Measurements from ENCODE around the gene CNTNAP4.

The CNTNAP4 gene

DNA sequence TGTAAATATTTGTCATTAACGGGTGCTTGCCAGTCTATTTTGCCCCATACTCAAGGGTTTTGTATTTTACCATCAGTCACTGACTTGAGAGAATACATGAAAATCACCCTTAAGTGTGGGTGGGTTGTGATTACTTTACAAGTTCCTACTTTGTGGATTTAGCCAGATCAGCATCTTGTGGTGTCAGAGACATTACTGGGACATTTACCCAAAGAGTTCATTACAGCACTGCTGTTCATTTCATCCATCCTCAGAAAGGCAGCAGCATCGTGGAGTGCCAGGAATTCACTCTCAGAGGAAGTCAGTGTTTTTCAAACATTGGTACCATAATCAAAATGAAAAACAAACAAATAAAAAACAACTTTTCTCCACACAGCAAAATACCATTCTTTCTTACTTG, 110.8 kb downstream of the CNTNAP4 start:
- no peak overlapping the region for H3K27ac ChIP-seq
- TF ChIP-seq ZFX (IDR thresholded peaks at IDR 0.05) = no peak
- TF ChIP-seq, protein P1, sequence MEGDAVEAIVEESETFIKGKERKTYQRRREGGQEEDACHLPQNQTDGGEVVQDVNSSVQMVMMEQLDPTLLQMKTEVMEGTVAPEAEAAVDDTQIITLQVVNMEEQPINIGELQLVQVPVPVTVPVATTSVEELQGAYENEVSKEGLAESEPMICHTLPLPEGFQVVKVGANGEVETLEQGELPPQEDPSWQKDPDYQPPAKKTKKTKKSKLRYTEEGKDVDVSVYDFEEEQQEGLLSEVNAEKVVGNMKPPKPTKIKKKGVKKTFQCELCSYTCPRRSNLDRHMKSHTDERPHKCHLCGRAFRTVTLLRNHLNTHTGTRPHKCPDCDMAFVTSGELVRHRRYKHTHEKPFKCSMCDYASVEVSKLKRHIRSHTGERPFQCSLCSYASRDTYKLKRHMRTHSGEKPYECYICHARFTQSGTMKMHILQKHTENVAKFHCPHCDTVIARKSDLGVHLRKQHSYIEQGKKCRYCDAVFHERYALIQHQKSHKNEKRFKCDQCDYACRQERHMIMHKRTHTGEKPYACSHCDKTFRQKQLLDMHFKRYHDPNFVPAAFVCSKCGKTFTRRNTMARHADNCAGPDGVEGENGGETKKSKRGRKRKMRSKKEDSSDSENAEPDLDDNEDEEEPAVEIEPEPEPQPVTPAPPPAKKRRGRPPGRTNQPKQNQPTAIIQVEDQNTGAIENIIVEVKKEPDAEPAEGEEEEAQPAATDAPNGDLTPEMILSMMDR (conservative IDR thresholded peaks at IDR 0.05) = no peak

DNA sequence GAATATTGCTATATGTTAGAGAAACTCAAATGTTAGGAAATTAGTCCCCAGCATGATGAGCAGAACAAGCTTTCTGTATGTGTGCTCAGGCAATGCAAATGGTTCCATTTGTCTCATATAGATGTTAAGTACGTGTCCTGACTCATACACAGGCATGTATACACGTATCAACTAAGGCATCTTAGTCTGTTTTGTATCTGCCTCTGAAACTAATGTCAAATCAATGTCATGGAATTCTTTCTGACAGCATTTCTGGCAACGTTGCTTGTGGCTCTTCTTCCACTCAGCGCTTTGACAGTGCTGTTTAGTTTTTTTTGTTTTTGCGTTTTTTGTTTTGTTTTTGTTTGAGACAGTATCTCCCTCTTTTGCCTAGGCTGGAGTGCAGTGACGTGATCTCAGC, 111.9 kb downstream of the CNTNAP4 start:
- no peak overlapping the region for H3K27ac ChIP-seq
- no peak for TF ChIP-seq ZFX (IDR thresholded peaks at IDR 0.05)
- TF ChIP-seq, protein P1 (conservative IDR thresholded peaks at IDR 0.05) = no peak

DNA sequence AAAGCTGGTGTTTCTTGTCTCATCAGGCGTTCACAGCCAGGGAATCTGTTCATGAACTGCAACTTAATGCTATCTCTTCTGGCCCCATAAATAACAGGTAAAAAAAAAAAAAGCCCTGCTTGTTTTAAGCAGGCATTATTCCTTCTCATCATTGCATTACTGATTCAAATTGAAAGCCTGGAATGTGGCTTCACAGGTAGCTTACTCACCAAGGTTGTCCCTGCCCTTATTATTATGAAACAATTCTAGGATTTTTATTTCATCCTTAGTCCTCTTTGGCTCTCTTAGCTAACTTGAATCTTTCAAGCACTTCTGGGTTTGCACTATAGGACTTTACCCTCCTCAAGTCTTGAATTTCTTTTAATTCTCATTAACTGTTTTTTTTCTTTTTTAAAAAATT, 113.3 kb downstream of the CNTNAP4 start:
- no peak for TF ChIP-seq ZFX (IDR thresholded peaks at IDR 0.05)
- TF ChIP-seq, protein P1 (conservative IDR thresholded peaks at IDR 0.05) = no peak
- no peak overlapping the region for H3K27ac ChIP-seq

DNA sequence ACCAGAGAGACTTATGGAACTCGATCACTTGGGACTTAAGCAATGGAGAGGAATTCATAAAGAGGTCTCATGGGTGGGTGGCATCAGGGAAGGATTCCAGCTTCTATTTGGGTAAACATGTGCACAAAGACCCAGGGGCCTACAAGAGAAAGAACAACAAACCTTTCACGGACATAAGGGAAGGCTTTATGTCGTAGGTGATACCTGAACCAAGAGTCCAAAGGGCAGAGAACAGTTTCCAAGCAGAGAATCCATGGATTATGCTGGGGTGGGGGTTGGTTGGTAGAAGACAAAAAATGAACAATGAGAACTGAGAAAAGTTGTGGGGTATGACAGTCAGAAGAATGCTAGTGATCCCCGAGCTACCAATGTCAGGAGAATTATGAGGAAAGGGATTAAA, 119.8 kb downstream of the CNTNAP4 start:
- no peak overlapping the region for H3K27ac ChIP-seq
- no peak for TF ChIP-seq ZFX (IDR thresholded peaks at IDR 0.05)
- TF ChIP-seq, protein P1 (conservative IDR thresholded peaks at IDR 0.05) = no peak

DNA sequence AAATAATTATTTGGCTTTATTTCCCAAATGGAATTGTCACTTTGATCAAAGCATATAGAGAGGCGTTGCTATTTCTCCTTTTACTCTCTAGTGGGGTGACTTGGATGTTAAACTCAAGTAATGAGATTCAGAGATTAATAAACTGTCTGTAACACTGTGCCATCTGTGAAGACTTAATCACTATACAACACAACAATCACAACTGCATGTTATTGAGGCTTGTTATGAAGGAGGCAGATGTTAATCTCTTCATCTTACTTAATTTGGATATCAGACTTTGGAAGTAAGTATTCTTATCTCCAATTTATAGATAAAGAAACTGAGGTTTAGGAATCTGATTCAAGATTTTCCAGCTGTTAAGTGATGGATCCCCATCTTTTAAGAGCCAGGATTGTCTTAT, 132.5 kb downstream of the CNTNAP4 start:
- TF ChIP-seq ZFX (IDR thresholded peaks at IDR 0.05) = no peak
- TF ChIP-seq, protein P1 (conservative IDR thresholded peaks at IDR 0.05) = no peak
- no peak overlapping the region for H3K27ac ChIP-seq

DNA sequence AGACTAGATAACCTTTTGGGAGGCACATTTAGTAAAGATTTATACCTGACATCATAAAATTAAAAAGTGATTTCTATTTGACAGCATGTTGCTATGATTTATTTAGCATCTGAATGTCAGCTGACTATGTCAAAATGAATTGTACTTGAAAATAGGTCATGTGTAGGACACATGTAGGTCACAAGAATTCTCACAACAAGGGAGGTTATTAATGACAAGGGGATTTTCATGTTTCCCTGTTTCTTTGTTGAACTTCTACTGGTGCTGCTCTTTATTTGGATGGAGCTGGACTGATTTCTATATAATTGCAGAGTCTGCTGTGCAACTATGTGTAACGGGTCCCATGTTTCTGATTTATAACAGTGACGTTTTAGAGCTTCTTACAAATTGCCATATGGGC, 144.4 kb downstream of the CNTNAP4 start:
- TF ChIP-seq, protein P1 (conservative IDR thresholded peaks at IDR 0.05) = no peak
- TF ChIP-seq ZFX (IDR thresholded peaks at IDR 0.05) = no peak
- H3K27ac ChIP-seq = no peak overlapping the region

DNA sequence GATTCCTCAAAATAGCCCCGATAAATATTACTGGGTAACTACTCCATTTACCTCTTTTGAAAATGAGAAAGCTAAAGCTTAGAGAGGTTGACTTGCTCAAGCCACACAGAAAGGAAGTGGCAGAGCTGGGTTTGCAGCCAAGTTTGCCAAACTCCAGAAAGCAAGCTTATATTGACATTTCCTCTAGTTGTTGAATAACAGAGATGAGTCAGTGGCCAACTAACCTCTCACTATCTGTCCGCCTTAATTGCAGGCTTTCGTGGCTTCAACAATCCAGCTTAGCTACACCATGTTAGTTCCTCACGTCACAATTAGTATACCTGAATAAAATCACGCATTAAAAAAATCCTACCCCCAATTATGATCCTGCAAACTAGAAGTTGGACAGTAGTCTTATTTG, 151.7 kb downstream of the CNTNAP4 start:
- H3K27ac ChIP-seq = no peak overlapping the region
- no peak for TF ChIP-seq ZFX (IDR thresholded peaks at IDR 0.05)
- TF ChIP-seq, protein P1 (conservative IDR thresholded peaks at IDR 0.05) = no peak
